ENCODE results near the gene FETUB. TPM values are rescaled to one million over a fixed set of nuclear protein-coding genes. Genes with fewer than 3 reads are reported as not detected.
"Not testable (repeated sequence)": the region's sequence is repeated elsewhere in the genome, so short reads cannot be mapped to it uniquely, and the experiment has no call there.

Gene FETUB
- total RNA-seq, 1 experiment from 2014 or later = not detected

- no peak for DNase-seq (ENCODE audit: low spot score)
Measured at GRCh38 chr3:186633481-186633880, 6.7 kb upstream of the FETUB start.

- DNase-seq (ENCODE audit: low spot score) = not testable (repeated sequence)
Measured at GRCh38 chr3:186634207-186634606, 6.0 kb upstream of the FETUB start.

DNA sequence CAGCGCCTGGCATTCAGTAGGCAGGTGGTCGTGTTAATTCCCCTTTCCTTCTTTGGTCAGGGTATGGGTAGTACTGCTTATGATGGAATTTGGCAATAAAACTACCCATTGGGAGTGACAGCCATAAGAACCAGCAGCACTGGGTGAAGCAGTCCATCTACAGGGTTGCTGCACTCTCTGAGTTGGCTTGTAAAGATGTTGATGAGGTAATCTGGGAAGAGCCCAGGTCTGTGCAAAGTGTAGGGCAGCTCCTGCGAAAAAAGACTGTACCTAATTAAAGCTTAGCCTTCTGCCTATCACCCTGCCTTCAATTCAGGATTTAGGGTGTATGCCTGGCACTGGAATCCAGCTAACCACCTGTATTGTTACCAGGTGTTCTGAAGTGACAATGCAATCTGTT, 4.7 kb upstream of the FETUB start:
- no peak for DNase-seq (ENCODE audit: low spot score)

DNA sequence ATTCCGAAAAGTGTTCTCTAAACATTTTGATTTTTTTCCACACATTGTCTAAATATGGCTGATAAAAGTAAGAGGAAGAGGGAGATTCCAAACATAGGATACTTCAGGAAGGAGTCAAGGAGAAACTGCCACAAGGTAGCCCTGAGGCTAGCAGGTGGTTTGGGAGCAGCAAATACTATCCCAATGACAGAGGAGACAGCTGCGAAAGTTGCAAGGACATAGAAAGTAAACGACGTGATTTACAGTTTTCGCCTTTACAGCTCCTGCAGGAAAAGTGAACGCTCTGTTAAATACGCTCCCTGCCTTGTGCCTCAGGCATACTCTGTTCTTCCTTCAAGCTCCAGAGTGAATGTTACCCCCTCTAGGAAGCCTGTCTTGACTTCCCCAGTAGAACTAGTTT, 3.7 kb upstream of the FETUB start:
- DNase-seq (ENCODE audit: low spot score) = no peak

- DNase-seq (ENCODE audit: low spot score) = no peak
Measured at GRCh38 chr3:186637686-186638085, 2.5 kb upstream of the FETUB start.

- DNase-seq (ENCODE audit: low spot score) = no peak
Measured at GRCh38 chr3:186638259-186638658, 1.9 kb upstream of the FETUB start.

DNA sequence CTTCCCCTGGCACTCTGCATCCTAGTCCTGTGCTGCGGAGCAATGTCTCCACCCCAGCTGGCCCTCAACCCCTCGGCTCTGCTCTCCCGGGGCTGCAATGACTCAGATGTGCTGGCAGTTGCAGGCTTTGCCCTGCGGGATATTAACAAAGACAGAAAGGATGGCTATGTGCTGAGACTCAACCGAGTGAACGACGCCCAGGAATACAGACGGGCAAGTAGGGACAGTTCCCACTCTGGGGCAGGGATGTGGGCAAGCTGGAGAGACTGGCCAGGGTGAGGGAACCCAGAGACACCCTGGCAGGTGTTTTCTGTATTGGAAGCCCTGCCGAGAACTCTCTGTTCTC, 247 bp downstream of the FETUB start:
- DNase-seq (ENCODE audit: low spot score) = no peak

DNA sequence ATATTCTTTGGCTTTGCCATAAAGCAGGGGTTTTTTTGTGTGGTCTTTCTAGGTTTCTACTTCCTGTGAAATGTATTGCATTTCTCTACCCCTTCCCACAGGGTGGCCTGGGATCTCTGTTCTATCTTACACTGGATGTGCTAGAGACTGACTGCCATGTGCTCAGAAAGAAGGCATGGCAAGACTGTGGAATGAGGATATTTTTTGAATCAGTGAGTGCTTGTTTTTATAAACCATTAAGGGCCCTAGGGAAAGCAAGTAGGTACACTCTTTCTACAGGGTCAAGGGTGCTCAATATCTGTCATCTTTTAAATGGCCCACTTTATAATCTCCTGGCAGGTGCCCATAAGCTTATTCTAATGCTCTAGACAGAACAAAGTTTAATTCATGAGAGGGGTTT, 730 bp downstream of the FETUB start:
- DNase-seq (ENCODE audit: low spot score) = no peak

DNA sequence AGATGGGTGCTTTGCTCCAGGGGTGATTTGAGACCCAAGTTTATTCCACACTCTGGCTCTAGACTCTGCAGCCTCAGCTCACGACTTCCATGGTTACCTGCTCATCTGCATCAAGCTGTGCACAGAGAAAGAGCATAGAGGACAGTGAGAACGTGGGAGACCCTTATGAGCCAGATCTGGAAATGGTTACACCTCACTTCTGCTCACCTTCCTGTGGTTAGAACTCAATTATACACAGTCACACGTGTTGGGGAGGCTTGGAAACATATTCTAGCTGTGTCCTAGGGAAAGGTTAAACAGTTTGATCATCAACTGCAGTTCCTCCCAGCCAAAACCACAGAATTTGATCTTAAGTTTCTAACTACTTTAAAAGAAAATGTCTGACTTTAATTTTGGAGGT, 1.8 kb downstream of the FETUB start:
- no peak for DNase-seq (ENCODE audit: low spot score)

GRCh38 chr3:186643493-186643892, 3.3 kb downstream of the FETUB start:
- DNase-seq (ENCODE audit: low spot score) = no peak

DNA sequence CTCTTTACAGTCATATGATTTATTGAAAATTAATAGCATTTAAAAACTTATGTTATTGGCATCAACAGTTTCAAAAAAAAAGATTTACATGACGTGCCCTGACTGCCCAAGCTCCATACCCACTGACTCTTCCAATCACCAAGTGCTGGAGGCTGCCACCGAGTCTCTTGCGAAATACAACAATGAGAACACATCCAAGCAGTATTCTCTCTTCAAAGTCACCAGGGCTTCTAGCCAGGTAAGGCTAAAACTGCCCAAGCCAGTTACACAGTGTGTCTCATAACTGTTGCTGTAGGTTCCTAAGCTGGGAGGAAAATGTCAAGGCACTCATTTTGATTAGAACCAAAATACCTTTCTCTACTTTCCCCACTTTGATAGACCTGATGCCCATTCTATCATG, 4.5 kb downstream of the FETUB start:
- DNase-seq (ENCODE audit: low spot score) = peak; percentile 8

GRCh38 chr3:186646106-186646505, 5.9 kb downstream of the FETUB start:
- DNase-seq (ENCODE audit: low spot score) = no peak

GRCh38 chr3:186646841-186647240, 6.6 kb downstream of the FETUB start:
- no peak for DNase-seq (ENCODE audit: low spot score)

DNA sequence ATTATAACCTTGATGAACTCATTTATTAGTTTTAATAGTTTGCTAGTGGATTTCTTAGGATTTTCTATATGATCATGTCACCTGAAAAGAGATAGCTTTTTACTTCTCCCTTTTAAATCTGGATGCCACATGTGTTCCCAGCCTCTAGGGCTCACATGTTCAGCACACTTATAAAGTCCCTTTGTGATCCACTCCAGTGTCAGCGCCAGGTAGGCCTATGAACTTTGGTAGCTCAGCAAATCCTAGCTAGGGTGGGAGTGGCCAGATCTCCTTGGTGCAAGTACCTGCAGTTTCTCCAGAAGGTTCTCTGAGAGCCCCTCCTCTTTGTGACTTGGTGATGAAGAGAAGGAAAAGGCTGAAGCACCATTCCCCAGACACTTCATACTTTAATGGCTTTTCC, 8.7 kb downstream of the FETUB start:
- no peak for DNase-seq (ENCODE audit: low spot score)

DNA sequence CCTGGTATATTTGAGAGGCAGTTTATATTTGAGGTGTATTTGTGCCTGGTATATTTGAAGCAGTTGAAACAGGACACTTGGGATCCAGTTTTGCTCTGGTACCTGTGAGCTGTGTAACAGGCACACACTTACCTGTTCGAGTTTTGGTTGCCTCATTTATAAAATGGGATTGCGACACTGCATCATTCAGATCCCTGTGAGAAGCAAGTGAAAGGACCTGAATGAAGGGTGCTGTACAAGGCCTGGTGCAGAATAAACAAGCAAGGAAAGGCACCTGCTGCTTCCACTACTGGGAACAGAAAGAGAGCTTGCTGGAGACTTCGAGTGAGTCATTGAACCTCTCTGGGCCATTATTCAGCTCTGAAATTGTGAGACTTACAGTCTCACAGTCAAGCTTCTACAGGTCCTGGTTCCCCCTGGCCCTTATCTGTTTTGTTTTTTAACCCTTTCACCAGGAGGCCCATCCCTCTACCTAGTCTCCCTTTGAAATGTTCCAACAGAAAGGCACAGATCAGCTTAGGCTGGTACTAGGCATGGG, 11.5 kb downstream of the FETUB start:
- no peak for DNase-seq (ENCODE audit: low spot score)

DNA sequence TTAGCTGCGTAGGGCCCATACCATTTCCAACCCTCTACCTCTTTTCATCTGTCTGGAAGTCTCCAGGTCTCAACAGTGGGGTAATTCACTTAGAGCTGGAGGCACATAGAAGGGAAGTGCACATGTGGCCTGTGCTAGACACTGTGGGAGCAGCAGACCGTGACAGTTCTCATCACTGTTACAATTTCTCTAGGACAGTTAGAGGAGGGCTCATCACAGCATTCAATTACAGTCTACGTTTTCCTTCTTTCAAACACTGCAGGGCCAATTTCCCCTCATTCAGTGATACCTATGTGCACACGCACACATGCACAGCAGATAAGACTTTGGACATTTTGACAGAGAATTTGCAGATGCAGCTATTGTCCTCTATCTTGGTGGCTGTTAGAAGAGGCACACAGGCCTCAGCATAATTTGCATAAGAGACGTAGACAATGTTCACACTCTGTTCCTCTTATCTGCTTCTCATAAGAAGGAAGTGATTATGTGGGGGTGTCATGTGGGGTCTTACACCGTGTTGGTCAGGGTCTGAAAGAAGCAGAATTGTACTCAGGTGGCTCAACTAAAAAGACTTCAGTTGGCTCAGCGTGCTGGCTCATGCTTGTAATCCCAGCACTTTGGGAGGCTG, 13.0 kb downstream of the FETUB start:
- no peak for DNase-seq (ENCODE audit: low spot score)

- DNase-seq (ENCODE audit: low spot score) = peak; percentile 39
Measured at GRCh38 chr3:186653984-186654383, 13.8 kb downstream of the FETUB start.

- no peak for DNase-seq (ENCODE audit: low spot score)
Measured at GRCh38 chr3:186663361-186664118, 23.3 kb downstream of the FETUB start.

DNA sequence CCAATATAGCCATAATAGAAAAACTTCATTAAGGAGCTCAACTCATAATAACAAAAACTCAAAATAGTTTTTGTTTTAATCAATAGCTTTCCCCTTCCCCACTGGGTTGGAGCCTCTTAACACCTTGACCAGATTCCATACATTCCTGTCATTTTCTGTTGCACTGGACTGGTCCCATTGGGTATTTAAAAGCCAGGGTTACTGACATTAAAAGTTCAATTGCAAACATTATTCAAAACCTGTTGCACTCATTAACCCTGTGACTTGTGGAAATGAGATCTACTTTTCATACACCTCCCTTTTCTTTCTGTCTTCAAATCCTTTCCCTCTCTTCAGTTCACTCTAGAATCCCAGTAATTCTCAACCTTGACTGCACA, 23.9 kb downstream of the FETUB start:
- DNase-seq (ENCODE audit: low spot score) = no peak

DNA sequence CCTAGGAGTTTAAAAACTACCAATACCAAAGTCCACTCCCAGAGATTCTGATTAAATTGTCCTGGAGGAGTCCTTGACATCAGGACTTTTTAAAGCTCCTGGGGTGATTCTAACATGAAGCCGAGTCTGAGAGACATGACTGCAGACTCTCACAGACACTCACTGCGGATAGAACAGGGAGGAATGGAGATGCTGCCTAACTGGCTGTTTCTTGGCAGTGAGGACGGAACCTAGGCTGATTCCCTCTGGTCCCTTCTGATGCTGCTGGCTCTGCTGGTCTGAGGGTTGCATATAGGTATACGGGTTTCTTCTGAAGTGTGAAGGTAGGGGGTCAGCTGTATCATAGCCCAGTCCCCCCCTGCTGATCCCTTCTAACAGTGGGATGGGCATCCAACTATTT, 24.3 kb downstream of the FETUB start:
- no peak for DNase-seq (ENCODE audit: low spot score)

DNA sequence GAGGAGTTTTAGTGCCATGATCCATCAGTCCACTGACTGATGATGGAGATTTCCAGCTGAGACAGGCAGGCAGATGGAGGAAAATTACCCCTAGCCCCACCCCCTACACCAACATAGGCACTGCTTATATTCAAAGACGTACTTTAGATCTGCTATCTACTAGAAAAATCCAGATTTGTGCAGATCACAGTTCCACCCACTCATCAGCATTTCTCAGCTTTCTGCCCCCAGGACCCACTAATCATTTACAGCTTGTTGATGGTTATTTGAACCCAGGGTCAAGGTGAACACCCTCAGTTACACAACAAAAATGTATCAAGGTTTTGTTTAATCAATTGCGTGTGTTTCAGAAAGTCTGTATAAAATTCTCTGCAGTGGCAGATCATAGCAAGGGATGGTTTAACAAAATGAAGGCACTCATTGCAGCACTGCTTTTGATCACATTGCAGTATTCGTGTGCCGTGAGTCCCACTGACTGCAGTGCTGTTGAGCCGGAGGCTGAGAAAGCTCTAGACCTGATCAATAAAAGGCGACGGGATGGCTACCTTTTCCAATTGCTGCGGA, 25.5 kb downstream of the FETUB start, which contains the start of gene HRG:
TSS of gene HRG (plus strand) at position 390 of the 564 bp plus-strand sequence. CDS start at position 408, 18 bp downstream.
- DNase-seq (ENCODE audit: low spot score) = no peak

GRCh38 chr3:186668426-186668825, 28.2 kb downstream of the FETUB start:
- DNase-seq (ENCODE audit: low spot score) = no peak
